Astrocyte (in vitro differentiated cells and primary cell): Measurements from ENCODE around the gene AGAP9.
"Not testable (repeated sequence)": the region's sequence is repeated elsewhere in the genome, so short reads cannot be mapped to it uniquely, and the experiment has no call there.

Experiments
- CTCF ChIP-seq: IDR thresholded peaks from 2 replicates; pipeline ENCODE4 v1.5.1; 2011; ENCODE audit warnings: low read depth, mild to moderate bottlenecking, inconsistent platforms, low read length, moderate library complexity; ENCODE audit not compliant: insufficient read depth
- EZH2 ChIP-seq: IDR thresholded peaks from 2 replicates; pipeline ENCODE4 v1.6.1; 2012; ENCODE audit warnings: mild to moderate bottlenecking, low read length, inconsistent platforms; ENCODE audit not compliant: insufficient read depth

GRCh38 chr10:47565517-47565920 is 42.1 kb upstream of the AGAP9 start:
- not testable (repeated sequence) for TF ChIP-seq CTCF, EZH2
